ENCODE results near the gene CRYBA2. TPM values are rescaled to one million over a fixed set of nuclear protein-coding genes. Genes with fewer than 3 reads are reported as not detected.
A peak's percentile ranks its signal among the peaks of the same experiment; 100 is the strongest.

CRYBA2 gene, protein sequence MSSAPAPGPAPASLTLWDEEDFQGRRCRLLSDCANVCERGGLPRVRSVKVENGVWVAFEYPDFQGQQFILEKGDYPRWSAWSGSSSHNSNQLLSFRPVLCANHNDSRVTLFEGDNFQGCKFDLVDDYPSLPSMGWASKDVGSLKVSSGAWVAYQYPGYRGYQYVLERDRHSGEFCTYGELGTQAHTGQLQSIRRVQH
- not detected in 2 replicates for total RNA-seq

DNA sequence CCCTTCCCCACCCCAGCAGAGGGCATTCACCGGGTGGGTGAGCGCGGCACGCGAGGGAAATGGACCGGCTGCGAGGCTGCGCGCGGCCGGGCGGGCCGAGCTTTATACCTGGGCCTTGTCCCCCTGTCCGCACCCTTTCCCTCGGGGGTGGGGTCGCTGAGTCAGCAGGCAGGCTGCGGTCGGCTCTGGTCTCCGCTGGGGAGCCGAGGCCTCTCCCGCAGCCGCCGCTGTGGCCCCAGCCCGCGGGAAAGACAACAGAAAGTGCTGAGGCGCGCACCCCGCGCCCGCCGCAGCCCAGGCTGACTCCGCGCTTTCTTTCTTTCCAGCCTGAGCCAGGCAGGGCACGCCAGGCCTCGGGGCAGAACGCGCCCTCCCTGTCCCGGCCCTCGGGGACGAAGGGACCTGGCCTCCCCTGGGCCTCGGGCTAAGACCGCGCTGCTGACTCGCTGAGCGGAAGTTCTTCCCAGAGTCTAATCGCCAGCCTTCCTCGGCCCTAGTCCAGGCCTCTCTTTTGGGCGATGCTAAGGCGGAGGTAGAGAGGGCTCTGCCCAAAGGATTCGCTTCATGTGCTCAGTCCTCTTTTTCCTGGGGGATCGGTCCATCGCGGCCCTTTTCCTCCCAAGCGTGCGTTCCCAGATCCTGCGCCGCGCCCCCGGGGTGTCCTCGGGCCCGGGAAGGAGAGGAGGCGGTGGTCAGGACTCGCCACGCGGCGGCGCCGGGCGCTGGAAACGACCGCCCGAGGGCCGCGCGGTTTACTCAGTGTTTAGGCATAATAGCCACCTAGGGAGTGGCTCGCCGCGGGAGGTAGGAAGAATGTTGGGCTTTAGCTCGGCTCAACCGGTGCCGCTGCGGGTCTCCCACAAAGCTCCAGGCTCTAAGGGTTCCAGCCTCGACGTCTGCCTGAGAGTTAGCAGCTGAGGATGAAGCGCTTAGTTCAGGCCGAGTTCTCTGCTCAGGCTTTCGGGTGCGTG, at the start of gene CRYBA2:
Gene CRYBA2 (minus strand): TSS at position 78 of the 971 bp plus-strand sequence. CDS start 246 bp downstream, outside the sequence.
- TF ChIP-seq, protein P1, sequence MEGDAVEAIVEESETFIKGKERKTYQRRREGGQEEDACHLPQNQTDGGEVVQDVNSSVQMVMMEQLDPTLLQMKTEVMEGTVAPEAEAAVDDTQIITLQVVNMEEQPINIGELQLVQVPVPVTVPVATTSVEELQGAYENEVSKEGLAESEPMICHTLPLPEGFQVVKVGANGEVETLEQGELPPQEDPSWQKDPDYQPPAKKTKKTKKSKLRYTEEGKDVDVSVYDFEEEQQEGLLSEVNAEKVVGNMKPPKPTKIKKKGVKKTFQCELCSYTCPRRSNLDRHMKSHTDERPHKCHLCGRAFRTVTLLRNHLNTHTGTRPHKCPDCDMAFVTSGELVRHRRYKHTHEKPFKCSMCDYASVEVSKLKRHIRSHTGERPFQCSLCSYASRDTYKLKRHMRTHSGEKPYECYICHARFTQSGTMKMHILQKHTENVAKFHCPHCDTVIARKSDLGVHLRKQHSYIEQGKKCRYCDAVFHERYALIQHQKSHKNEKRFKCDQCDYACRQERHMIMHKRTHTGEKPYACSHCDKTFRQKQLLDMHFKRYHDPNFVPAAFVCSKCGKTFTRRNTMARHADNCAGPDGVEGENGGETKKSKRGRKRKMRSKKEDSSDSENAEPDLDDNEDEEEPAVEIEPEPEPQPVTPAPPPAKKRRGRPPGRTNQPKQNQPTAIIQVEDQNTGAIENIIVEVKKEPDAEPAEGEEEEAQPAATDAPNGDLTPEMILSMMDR (IDR thresholded peaks at IDR 0.05) = no peak
- Mint-ChIP-seq H3K27me3 (peaks cover 73% of the 10 kb centered on the region), H3K27ac (no peak within 1 kb of the TSS), H3K36me3 (ENCODE audit: low read depth) (no peaks in the 10 kb centered on the region), H3K4me1 (peaks cover 16% of the 10 kb centered on the region), H3K4me3 (no peak within 1 kb of the TSS), H3K9me3 (no peaks in the 10 kb centered on the region)
- CTCF ChIA-PET = interaction anchor here (0.9 kb wide), 1 partner anchor 161 kb away, joined by 3 read pairs; no protein-coding TSS in a partner anchor
- POLR2A ChIA-PET = no interaction called here
- intact Hi-C loops (cut with micrococcal nuclease) = no loop called here
- DNase-seq = no peak
- ATAC-seq (ENCODE audit: low read depth) = no peak

DNA sequence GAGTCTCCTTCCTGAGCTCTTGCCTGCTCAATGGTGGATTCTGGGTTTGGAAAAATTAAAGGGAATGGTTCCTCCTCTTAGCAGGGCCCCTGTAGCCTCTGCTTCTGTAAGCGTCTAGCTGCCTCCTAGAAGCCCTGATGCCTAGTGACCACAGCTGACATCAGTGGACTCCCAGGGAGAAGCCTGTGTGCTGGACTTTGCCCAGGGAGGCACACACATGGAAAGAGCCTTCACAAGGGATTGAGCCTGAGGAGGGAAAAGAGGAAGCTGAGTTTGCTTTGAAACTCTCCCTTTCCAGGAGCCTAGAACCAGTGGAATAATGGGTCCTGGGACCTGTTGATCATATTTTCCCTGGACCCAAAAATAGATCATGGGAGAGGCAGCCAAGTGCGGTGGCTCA, 49.5 kb upstream of the CRYBA2 start:
- H3K27me3 Mint-ChIP-seq = peaks cover 43% of the 10 kb centered on the region
- H3K27ac Mint-ChIP-seq = no peak overlapping the region
- H3K4me3 Mint-ChIP-seq = no peak overlapping the region
- DNase-seq (no peak), ATAC-seq (ENCODE audit: low read depth) (no peak)
- no peaks in the 10 kb centered on the region for H3K9me3 Mint-ChIP-seq
- peaks cover 7% of the 10 kb centered on the region for H3K4me1 Mint-ChIP-seq
- no peaks in the 10 kb centered on the region for H3K36me3 Mint-ChIP-seq (ENCODE audit: low read depth)
- CTCF ChIA-PET = no interaction called here
- POLR2A ChIA-PET = interaction anchor here (0.6 kb wide), 1 partner anchor 210 kb away, joined by 4 read pairs; the partner anchor contains the start of gene TUBA4B
- TF ChIP-seq, protein P1 (IDR thresholded peaks at IDR 0.05) = no peak
- intact Hi-C loops (cut with micrococcal nuclease) = no loop called here

DNA sequence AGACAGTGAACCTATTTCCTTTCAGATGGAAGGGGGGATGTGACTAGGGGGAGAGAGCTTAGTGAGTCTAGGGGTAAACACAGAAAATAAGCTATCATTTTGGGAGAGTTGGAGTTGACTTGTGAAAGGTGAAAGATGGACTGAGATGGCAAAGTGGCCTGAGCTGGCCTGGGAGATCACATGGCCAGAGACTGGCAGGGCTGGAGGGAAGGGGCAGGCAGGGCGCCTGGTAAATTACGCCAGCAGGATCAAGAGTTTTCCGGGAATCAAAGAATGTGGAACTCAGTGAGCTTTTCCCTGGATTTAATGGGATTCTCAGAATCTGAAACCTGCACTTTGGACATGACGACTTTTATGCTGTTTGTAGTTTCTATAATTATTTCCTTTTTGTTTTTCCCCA, 48.9 kb upstream of the CRYBA2 start:
- H3K27ac Mint-ChIP-seq = no peak overlapping the region
- H3K27me3 Mint-ChIP-seq = peaks cover 48% of the 10 kb centered on the region

DNA sequence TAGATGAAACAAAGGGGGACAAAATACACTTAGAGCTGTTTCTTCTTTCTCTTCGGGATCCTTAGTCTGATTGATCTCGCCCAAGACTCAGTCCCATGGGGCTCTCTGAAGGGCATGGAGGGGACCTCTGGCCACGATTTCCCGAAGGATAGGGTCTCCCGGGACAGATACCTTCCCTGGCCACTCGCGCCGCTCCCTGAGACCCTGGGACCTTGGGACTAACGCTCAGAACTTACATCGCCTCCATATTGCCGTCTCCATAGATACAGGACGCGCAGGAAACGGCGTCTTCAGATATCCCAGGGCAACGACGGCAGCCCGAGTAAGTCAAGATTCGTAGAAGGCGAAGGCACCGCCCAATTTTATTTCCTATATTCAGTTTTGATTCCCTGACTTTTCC, 48.0 kb upstream of the CRYBA2 start, which contains the start of gene CFAP65:
Gene CFAP65 (minus strand): TSS at position 265 of the 400 bp plus-strand sequence. CDS start 2,468 bp downstream, outside the sequence.
- DNase-seq = no peak

More for the DNA sequence above, 48.9 kb upstream of the CRYBA2 start:
- no peak for DNase-seq
- ATAC-seq (ENCODE audit: low read depth) = no peak
- H3K36me3 Mint-ChIP-seq (ENCODE audit: low read depth) = no peaks in the 10 kb centered on the region
- CTCF ChIA-PET = no interaction called here
- H3K9me3 Mint-ChIP-seq = no peaks in the 10 kb centered on the region
- H3K4me1 Mint-ChIP-seq = peaks cover 7% of the 10 kb centered on the region
- no peak overlapping the region for H3K4me3 Mint-ChIP-seq
- TF ChIP-seq, protein P1 (IDR thresholded peaks at IDR 0.05) = no peak
- POLR2A ChIA-PET = interaction anchor here (0.6 kb wide), 1 partner anchor 211 kb away, joined by 4 read pairs; the partner anchor contains the start of gene TUBA4B
- intact Hi-C loops (cut with micrococcal nuclease) = no loop called here

More for the DNA sequence above, 48.0 kb upstream of the CRYBA2 start, which contains the start of gene CFAP65:
- H3K36me3 Mint-ChIP-seq (ENCODE audit: low read depth) = no peaks in the 10 kb centered on the region
- H3K4me3 Mint-ChIP-seq = peak within 1 kb of the TSS; percentile 39
- no peak within 1 kb of the TSS for H3K27ac Mint-ChIP-seq
- peaks cover 46% of the 10 kb centered on the region for H3K27me3 Mint-ChIP-seq
- intact Hi-C loops (cut with micrococcal nuclease) = no loop called here
- ChIA-PET CTCF (no interaction called here), POLR2A (no interaction called here)
- TF ChIP-seq, protein P1 (IDR thresholded peaks at IDR 0.05) = no peak
- no peaks in the 10 kb centered on the region for H3K9me3 Mint-ChIP-seq
- peaks cover 7% of the 10 kb centered on the region for H3K4me1 Mint-ChIP-seq
- no peak for ATAC-seq (ENCODE audit: low read depth)
